HT-29 (cell line): Measurements from ENCODE around the gene RNLS. TPM values are rescaled to one million over a fixed set of nuclear protein-coding genes. Genes with fewer than 3 reads are reported as not detected.

Source experiments
- DNase-seq: peaks from one replicate; pipeline ENCODE4 v3.0.0-alpha.2; 2015; ENCODE audit warnings: low spot score
- total RNA-seq: library from RNA; depleted of rRNA; stranded (reverse); fragments of >200 nt; shearing (Covaris generic); gene quantifications from 2 replicates; pipeline ENCODE4 v1.2.3, GENCODE V29; 2014

The RNLS gene
- total RNA-seq, 1 experiment from 2014 or later, result 25.1 TPM

- DNase-seq, result no peak
Measured at GRCh38 chr10:88431103-88431502, 152.0 kb downstream of the RNLS start.

GRCh38 chr10:88428976-88429375 is 154.1 kb downstream of the RNLS start:
- no peak for DNase-seq

GRCh38 chr10:88428442-88428841 is 154.7 kb downstream of the RNLS start:
- DNase-seq, result peak; percentile 46

GRCh38 chr10:88427024-88427423 is 156.1 kb downstream of the RNLS start:
- no peak for DNase-seq

- no peak for DNase-seq
Measured at GRCh38 chr10:88424881-88425280, 158.2 kb downstream of the RNLS start.

GRCh38 chr10:88423732-88424131 is 159.4 kb downstream of the RNLS start:
- DNase-seq, result no peak

- DNase-seq, result no peak
Measured at GRCh38 chr10:88421590-88421989, 161.5 kb downstream of the RNLS start.

- DNase-seq, result no peak
Measured at GRCh38 chr10:88418871-88419270, 164.2 kb downstream of the RNLS start.

- no peak for DNase-seq
Measured at GRCh38 chr10:88417387-88418030, 165.6 kb downstream of the RNLS start.

- DNase-seq, result no peak
Measured at GRCh38 chr10:88416801-88417200, 166.3 kb downstream of the RNLS start.

- no peak for DNase-seq
Measured at GRCh38 chr10:88415533-88416130, 167.5 kb downstream of the RNLS start.

- DNase-seq, result no peak
Measured at GRCh38 chr10:88413412-88413811, 169.7 kb downstream of the RNLS start.

GRCh38 chr10:88411772-88412349 is 171.3 kb downstream of the RNLS start:
- no peak for DNase-seq

GRCh38 chr10:88409824-88410223 is 173.3 kb downstream of the RNLS start:
- no peak for DNase-seq

- DNase-seq, result no peak
Measured at GRCh38 chr10:88409236-88409635, 173.9 kb downstream of the RNLS start.

- DNase-seq, result no peak
Measured at GRCh38 chr10:88408096-88408495, 175.0 kb downstream of the RNLS start.

GRCh38 chr10:88404133-88404532 is 179.0 kb downstream of the RNLS start:
- no peak for DNase-seq

- DNase-seq, result peak; percentile 58
Measured at GRCh38 chr10:88401671-88402347, 181.3 kb downstream of the RNLS start.

GRCh38 chr10:88399240-88399639 is 183.9 kb downstream of the RNLS start:
- no peak for DNase-seq

- no peak for DNase-seq
Measured at GRCh38 chr10:88395677-88396076, 187.4 kb downstream of the RNLS start.

- DNase-seq, result no peak
Measured at GRCh38 chr10:88392222-88392621, 190.9 kb downstream of the RNLS start.

- no peak for DNase-seq
Measured at GRCh38 chr10:88390041-88390440, 193.1 kb downstream of the RNLS start.

GRCh38 chr10:88389456-88389855 is 193.7 kb downstream of the RNLS start:
- DNase-seq, result peak; percentile 81
